Measurements from ENCODE around the gene SERF2. TPM values are rescaled to one million over a fixed set of nuclear protein-coding genes. Genes with fewer than 3 reads are reported as not detected.

SERF2 gene
- total and polyA plus RNA-seq, 2 of the 13 experiments (the other 11 are each of a cell fraction or from before 2014, with no cell fraction given), result 811 to 1,257 TPM

DNA sequence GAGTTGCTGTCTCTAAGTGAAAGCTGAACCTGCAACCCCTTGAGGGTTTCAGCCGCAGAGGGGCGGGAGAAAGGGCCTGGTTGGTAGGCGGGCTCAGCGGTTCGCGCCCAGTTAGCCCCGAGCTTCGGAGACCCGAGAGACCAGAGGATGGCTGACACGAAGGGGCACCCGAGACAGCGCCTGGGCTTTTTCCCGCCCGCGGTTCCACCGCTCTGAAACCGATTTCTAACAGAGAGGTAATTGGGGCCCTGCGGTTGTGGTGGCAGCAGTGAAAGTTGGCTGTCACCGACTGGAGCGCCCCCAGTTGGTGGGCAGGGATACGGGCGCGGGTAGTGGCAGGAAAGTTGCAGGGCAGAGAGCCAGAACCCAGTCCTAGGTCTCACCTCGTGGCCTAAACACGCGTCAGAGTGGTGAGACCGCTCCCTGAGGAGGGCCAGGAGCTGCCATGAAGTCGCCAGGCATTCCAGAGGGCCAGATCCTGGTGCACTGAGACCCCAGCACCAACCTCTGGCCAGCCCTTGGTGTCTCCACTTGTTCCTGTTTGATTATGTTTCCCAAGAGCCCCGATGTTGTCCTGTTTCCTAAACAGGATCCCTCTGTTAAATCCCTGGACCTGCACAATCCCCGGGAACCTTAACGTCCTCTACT is 14.7 kb upstream of the SERF2 start (continued):
- TF ChIP-seq SOX6 (IDR thresholded peaks at IDR 0.05) (no peak), SOX6 (CRISPR knock-in tag; IDR thresholded peaks at IDR 0.05) (no peak; the same call in 1 of the 2 replicates), MXI1 (IDR thresholded peaks at IDR 0.05; ENCODE audit: borderline replicate concordance, low read depth, low read length) (peak; percentile 55; the same call in 1 of the 3 replicates), ZBTB8A (CRISPR knock-in tag; IDR thresholded peaks at IDR 0.05; ENCODE audit: borderline replicate concordance, low read depth) (no peak), DMAP1 (CRISPR knock-in tag; IDR thresholded peaks at IDR 0.05) (peak; percentile 55; the same call in 1 of the 2 replicates), ZC3H13 (CRISPR knock-in tag; IDR thresholded peaks at IDR 0.05) (peak; percentile 71; the same call in 1 of the 2 replicates), IRF2 (CRISPR knock-in tag; IDR thresholded peaks at IDR 0.05) (peak; percentile 29; the same call in 1 of the 2 replicates), ZFP36 (IDR thresholded peaks at IDR 0.05; ENCODE audit: borderline replicate concordance, low read depth, low read length, partially characterized antibody) (no peak), SMAD9 (CRISPR knock-in tag; IDR thresholded peaks at IDR 0.05) (peak; percentile 88; the same call in 1 of the 2 replicates), XRCC5 (optimal IDR thresholded peaks at IDR 0.05; ENCODE audit: low read length) (peak; percentile 81), USF2 (IDR thresholded peaks at IDR 0.05; ENCODE audit: low read depth, low read length) (no peak), USF2 (CRISPR knock-in tag; IDR thresholded peaks at IDR 0.05; ENCODE audit: borderline replicate concordance) (no peak), LCORL (IDR thresholded peaks at IDR 0.05) (no peak), LCORL (CRISPR knock-in tag; IDR thresholded peaks at IDR 0.05) (peak; percentile 46; the same call in 1 of the 2 replicates), AGO2 (optimal IDR thresholded peaks at IDR 0.05; ENCODE audit: low read depth, low read length) (peak; percentile 20), ZNF430 (CRISPR knock-in tag; IDR thresholded peaks at IDR 0.05) (peak; percentile 75; the same call in 1 of the 2 replicates), MTA1 (CRISPR knock-in tag; IDR thresholded peaks at IDR 0.05; ENCODE audit: borderline replicate concordance) (peak; percentile 79), NONO (IDR thresholded peaks at IDR 0.05) (no peak), NONO (CRISPR knock-in tag; conservative IDR thresholded peaks at IDR 0.05) (peak; percentile 28; the same call in 1 of the 2 replicates), ZNF607 (CRISPR knock-in tag; IDR thresholded peaks at IDR 0.05; ENCODE audit: borderline replicate concordance) (no peak), ZNF589 (CRISPR knock-in tag; conservative IDR thresholded peaks at IDR 0.05) (no peak), ZNF850 (CRISPR knock-in tag; conservative IDR thresholded peaks at IDR 0.05) (0 out of 2 replicates have a peak, but pooled peaks have one; percentile 70), ZNF441 (CRISPR knock-in tag; IDR thresholded peaks at IDR 0.05; ENCODE audit: borderline replicate concordance) (no peak), ZNF639 (CRISPR knock-in tag; conservative IDR thresholded peaks at IDR 0.05) (peak; percentile 62; the same call in 1 of the 2 replicates)
- TF ChIP-seq, protein P1, sequence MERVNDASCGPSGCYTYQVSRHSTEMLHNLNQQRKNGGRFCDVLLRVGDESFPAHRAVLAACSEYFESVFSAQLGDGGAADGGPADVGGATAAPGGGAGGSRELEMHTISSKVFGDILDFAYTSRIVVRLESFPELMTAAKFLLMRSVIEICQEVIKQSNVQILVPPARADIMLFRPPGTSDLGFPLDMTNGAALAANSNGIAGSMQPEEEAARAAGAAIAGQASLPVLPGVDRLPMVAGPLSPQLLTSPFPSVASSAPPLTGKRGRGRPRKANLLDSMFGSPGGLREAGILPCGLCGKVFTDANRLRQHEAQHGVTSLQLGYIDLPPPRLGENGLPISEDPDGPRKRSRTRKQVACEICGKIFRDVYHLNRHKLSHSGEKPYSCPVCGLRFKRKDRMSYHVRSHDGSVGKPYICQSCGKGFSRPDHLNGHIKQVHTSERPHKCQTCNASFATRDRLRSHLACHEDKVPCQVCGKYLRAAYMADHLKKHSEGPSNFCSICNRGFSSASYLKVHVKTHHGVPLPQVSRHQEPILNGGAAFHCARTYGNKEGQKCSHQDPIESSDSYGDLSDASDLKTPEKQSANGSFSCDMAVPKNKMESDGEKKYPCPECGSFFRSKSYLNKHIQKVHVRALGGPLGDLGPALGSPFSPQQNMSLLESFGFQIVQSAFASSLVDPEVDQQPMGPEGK (CRISPR knock-in tag; IDR thresholded peaks at IDR 0.05), result no peak; the same call in 1 of the 2 replicates
- TF ChIP-seq, protein P2, sequence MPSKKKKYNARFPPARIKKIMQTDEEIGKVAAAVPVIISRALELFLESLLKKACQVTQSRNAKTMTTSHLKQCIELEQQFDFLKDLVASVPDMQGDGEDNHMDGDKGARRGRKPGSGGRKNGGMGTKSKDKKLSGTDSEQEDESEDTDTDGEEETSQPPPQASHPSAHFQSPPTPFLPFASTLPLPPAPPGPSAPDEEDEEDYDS (CRISPR knock-in tag; IDR thresholded peaks at IDR 0.05), result 0 out of 2 replicates have a peak, but pooled peaks have one; percentile 22

All from HepG2 (cell line).